G401.6 (cell line): ENCODE results near the gene DPEP1.

ENCODE experiments used
- FAIRE-seq: peaks from 2 replicates; lab custom pipeline; 2012; peaks lifted over from hg19 to GRCh38; lab: Jason Lieb, UNC

Gene DPEP1

GRCh38 chr16:89599451-89599858 is 14.0 kb upstream of the DPEP1 start:
- FAIRE-seq = peak; percentile 31

DNA sequence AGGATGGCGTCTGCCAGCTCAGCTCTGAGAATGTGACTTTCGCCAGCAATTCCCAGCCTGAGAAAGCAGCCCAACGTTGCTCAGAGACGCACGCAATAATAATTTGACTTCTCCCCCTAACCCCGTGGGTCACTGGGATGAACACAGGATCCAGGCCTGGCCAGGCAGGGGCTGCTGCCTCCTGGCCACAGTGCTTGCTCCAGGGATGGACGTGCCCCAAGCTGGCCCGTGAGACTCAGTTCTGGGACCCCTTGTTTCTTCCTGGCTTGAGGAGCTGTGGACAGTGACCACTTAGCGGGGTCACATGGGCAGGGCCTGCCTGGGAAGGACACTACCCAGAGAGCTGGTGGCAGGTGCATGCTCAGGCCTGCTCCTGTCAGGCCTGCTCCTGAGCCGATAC is 13.5 kb upstream of the DPEP1 start:
- no peak for FAIRE-seq

DNA sequence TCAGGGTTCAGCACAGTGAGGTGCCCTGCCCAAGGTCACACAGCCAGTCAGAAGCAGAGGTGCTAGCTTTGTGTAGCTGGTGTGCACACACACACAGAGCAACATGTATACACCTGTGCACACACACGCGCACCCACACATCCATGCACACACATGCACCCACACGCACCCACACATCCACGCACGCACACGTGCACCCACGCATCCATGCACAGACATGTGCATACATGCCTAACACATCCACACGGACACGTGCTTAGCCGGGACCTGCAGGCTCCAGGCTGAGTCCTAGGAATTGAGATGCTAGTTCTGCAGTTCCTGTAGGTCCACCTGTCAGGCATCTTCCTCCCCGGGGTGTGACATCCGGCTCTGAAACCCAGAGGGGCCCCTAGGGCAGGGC is 13.0 kb upstream of the DPEP1 start:
- FAIRE-seq = no peak

- FAIRE-seq = no peak
Observed at GRCh38 chr16:89600956-89601355, 12.5 kb upstream of the DPEP1 start.

DNA sequence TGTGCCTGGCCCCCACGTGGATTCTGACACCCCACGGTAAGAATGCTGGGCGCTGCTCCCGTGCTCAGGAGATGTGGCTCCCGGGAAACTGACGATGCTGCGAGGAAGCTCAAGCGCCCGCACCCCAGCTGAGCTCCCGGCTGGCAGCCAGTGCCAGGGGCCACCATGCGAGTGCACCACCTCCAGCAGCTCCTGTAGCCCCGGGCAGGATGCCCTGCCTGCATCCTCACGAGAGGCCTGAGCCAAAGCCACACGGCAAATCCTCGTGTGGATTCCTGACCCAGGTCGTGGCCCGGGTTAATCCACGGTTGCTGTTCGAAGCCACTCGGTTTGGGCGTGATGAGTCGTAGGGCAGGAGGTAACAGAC is 11.6 kb upstream of the DPEP1 start:
- FAIRE-seq = no peak

GRCh38 chr16:89602273-89602951 is 11.0 kb upstream of the DPEP1 start:
- no peak for FAIRE-seq

DNA sequence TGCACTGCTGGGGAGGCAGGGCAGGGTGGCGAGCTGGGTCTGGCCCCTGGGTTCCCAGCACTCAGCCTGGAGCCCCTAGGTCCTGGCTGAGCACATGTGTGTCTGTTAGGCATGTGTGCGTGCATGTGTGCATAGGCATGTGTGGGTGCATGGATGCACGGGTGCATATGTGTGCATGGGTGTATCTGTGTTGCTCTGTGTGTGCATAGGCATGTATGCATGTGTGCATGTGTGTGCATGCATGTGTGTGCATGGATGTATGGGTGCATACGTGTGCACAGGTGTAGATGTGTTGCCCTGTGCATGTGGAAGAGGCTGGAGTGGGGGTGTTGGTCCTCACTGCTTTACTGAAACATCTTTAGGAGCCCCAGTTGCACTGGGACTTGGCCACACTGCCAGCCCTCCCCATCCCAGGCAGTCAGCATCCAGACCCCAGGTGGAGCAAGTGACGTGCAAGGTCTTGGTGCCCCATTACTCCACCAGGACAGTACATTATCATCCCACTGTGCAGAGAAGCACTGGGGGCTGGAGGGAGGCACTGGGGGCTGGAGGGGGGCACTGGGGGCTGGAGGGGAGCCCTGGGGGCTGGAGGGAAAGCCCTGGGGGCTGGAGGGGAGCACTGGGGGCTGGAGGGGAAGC is 10.4 kb upstream of the DPEP1 start:
- no peak for FAIRE-seq

GRCh38 chr16:89604764-89605163 is 8.7 kb upstream of the DPEP1 start:
- FAIRE-seq = no peak

GRCh38 chr16:89605186-89605970 is 8.1 kb upstream of the DPEP1 start:
- FAIRE-seq = no peak

DNA sequence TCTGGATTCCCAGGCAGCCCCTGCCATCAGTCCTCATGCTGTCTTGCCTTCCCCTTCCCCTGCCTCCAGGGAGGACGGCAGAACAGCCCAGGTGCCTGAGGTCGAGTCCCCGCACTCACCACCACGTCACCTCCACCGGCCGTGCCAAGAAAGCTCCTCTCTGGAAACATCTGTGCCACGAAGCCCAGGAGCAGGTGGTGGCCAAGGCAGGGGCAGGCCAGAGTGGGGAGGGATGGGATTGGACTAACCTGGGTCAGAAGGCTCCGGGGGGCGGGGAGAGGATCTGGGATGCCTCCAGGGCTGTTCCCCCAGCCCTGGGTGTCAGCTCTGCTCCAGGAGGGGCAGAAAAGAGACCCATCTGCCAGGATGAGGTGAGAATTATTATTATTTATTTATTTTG is 7.4 kb upstream of the DPEP1 start:
- no peak for FAIRE-seq

GRCh38 chr16:89607453-89607852 is 6.0 kb upstream of the DPEP1 start:
- no peak for FAIRE-seq

DNA sequence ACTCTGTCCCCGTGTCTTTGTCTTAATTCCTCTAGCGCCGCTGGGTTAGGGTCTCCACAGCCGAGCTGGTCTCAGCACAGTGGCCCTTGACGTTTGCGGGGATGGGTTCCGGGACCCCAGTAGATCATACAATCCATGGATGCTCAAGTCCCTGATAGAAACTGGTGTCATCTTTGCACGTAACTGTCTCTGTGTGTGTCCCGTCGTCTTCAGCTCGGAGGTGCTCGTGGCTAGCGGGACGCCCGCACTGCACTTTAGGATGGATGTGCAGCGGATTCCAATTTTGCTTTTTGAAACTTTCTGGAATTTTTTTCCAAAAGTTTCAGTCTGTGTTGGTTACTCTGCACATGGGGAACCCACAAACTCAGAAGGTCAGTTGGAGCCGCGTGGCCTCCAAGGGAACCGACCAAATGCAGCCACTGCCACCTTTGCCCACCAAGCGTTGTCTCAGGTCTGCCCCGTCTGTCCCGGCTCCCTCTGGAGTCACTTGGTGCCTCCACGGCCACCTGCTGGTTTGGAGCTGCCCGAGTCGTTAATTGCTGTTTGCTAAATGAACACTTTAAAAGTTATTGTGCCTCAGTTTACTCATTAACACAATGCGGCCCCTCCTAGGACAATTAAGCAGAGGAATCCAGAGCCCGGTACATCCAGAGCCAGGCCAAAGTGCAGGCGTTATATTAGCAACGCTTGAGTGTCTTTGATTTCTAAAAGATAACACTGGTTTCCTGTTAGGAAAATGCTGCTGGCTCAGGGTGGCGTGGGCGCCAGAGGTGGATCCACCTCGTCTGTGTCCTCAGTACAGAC is 5.3 kb upstream of the DPEP1 start:
- FAIRE-seq = no peak

GRCh38 chr16:89610108-89610453 is 3.4 kb upstream of the DPEP1 start:
- FAIRE-seq = peak; percentile 23

DNA sequence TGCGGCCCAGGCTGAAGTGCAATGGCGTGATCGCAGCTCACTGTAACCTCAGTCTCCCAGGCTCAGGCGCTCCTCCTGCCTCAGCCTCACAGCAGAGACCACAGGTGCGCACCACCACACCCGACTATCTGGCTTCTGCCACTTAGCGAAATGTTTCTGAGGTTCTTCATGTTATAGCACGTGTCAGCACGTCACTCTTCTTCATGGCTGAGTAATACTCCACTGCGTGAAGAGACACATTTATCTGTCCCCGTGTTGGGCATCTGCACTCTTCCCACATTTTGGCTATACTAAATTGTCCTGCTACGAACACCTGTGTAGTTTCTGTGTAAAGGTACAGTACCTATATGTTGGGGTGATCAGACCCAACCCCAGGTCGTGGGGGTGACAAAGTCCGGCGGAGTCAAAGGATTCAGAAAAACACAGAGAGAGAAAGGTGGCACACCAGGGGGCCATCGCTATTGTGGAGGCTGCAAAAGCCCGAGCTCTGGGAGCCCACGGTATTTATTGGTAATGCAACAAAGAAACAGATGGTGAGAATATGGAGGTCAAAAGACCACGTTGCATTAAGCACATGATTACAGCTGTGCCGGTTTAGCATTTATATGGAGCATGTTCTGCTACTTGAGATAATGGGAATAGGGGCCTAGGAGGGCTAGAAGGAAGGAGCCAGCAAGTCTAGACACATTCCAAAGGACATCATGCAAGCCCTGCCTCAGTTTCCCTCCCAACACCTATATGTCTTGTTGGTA is 851 bp upstream of the DPEP1 start:
- FAIRE-seq = no peak

DNA sequence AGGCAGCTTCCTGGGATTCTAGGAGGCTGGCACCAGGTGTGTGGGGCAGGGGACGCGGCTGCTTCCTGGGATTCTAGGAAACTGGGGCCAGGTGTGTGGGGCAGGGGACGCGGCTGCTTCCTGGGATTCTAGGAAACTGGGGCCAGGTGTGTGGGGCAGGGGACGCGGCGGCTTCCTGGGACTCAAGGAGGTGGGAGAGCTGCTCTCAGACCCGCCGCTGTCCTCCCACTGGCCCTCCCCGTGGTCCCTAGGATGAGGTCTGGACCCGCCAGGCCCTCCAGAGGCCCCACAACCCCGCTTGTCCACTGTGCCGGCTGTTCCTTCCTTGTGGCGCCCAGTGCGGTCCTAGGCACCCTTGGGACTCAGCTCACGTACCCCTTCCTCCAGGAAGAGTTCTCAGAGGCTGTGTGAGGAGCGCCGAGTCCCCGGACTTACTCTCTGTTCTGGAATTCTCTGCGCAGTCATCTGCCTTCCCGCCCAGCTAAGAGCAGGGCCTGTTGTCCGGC is 565 bp downstream of the DPEP1 start:
- no peak for FAIRE-seq

GRCh38 chr16:89615176-89615575 is 1.7 kb downstream of the DPEP1 start:
- no peak for FAIRE-seq

DNA sequence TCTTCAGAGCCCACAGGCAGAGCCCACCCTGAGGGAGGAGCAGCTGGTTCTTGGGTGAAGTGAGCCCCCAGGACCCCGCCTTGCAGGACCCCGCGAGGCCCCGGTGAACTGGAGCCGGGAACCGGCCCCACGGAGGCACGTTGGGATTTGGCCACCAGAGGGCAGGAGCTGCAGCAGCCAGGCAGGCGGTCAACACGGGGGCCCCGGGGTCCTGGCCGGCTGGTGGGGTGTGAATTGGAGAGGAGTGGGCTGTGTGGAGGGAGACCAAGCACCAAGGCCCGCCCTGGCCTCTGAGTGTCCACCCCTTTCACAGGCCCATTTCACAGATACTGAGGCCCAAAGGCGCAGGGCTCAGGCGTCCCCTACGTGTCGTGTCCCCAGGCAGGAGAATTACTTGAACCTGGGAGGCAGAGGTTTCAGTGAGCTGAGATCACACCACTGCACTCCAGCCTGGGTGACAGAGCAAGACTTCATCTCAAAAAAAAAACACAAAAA is 2.2 kb downstream of the DPEP1 start:
- FAIRE-seq = no peak

GRCh38 chr16:89616623-89617022 is 3.2 kb downstream of the DPEP1 start:
- no peak for FAIRE-seq

- FAIRE-seq = no peak
Observed at GRCh38 chr16:89617036-89617435, 3.6 kb downstream of the DPEP1 start.

- peak; percentile 89 for FAIRE-seq
Observed at GRCh38 chr16:89618109-89618998, 4.9 kb downstream of the DPEP1 start.

DNA sequence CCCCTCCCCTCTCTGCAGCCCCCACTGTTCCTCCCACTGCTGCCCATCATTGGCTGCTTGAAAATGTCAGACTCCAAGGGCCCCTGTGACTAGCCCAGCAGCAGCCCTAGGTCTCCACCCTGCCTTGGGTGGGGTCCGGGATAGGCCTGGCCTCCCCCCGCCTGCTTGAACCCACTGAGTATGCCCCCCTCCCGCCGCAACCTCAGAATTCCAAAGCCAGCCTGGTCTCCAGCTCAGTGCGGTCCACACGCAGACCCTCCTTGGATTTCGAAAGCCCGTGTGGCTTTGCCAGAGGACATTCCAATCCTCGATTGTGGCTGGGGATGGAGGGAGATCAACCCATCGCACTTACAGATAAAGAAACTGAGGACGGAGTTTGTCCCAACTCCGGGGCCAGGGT is 6.4 kb downstream of the DPEP1 start:
- FAIRE-seq = no peak
